ENCODE measurements around the gene TBC1D9B.

TBC1D9B gene

DNA sequence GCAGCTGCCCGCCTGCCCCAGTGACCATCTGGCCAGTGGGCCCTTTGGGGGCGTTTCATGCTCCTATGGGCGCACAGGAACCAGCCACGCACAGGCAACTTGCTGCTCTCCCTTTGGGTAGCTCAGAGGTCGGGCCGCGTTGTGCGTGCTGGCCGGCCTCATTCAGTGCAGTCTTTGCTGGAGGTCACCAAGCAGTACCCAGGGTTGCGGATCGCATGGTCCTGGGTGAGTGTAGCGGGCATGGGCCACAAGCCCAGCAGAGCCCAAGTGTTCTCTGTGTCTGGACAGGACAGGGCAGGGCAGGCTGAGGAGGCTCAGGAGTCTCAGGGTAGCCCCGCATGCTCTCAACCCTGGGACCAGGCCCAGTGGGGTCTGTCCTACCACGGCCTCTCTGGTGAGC lies 39.2 kb downstream of the TBC1D9B start:
- DNase-seq = no peak

DNA sequence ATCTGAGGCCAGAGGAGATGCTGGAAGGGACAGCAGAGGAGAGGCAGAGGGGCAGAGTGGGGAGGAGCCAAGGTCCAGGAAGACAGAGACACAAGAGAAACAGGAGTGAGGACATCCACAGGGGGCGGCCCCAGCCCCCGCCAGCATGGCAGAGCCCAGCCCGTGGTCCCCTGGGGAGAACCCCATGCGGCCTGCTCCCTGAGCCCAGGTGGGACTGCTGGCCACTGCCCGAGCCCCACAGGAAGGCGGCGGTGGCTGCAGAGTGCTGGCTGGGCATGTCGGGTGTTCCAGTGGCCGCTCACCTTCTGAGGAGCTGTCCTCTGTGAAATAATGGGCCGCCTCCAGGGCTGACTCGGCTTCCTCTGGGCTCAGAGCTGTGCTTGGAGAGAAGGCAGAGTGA lies 40.2 kb downstream of the TBC1D9B start:
- no peak for DNase-seq

DNA sequence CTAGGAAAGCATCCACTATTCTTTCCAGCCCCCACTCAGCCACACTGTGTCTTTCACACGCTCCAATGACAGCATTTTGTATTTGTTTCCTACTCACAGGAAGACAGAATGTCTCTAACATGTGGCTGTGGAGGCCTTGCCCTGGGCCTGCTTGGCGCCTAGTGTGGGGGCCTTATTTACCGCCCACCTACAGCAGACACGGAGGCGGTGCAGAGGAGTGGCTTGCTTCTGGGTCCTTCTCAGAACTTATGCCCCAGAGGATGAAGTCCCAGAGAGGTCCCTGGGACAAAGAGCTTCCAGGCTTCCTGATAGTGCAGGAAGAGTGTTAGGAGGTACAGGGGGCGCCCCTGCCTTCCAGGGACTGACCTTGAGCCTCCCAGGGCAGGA lies 40.6 kb downstream of the TBC1D9B start:
- DNase-seq = no peak

DNA sequence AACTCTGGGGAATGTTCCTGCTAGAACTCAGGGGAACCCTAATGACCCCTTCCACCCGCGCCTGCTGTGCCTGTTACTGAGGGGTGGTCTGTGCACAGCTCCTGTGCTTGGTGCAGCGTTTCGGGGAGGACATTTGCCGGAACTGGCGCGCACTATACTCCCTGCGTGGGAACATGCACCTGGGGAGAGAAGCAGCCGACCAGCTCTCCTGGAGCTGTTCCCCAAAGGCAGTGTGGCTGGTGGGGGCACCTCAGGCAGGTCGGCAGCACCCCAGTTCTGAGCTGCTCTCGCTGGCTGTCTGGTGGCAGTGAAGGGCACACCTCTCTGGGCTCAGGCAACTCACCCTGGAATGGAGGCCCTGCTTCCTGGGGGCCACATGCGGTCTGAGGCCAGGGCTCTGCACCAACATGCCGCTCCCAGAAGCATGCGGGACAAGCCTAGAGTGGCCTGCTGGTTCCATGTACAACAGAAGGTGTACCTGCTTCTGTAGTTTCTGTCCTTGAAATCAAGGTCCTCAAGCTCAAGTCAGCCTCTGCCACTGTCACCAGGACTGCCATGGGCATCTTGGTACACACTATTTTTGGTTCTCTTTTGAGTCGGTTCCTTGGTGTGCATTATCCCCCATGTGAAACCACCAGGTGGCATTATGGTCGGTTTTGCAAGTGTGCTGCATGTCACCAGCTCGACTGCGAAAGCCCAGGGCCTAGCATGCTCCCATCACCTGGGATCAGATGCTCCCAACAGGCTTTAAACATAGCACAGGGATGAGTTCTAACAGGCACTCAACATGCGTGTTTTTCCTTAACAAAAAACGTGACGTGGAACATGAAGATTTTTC lies 41.2 kb downstream of the TBC1D9B start:
- DNase-seq = no peak

DNA sequence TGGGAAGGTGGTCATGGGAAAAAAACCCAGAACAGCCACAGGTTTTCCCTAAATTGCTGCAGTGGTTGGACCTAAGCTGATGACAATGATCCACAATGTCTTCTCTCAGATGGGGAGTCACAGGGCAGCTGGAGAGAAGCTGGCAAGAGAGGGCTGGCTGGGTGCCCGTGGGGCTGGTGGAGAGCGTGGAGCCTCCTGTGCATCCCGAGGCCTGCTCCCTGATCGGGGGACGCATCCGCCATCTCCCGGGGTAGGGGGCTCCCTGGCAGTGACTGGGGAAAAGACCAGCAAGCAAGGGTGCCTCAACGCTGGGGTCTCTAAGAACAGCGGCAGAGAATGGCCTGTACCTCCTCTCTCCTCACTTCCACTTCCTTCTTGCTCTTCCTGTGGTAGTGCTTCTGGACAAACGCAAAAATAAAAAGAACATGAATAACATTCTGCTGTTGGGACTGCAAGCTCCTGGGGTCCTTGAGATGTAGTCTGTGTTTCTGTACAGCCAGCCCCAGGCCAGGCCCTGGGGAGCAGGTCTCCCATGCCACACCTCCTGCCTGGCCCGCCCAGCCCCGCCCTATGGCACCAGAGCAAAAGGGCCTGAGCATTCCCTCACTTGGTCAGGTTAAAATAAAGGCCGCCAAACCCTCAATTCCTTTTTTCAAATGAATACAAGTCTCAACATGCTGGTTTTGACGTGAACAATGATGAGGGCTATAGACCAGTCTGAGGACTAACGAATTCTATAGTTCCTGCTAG lies 42.0 kb downstream of the TBC1D9B start:
- DNase-seq = no peak

DNA sequence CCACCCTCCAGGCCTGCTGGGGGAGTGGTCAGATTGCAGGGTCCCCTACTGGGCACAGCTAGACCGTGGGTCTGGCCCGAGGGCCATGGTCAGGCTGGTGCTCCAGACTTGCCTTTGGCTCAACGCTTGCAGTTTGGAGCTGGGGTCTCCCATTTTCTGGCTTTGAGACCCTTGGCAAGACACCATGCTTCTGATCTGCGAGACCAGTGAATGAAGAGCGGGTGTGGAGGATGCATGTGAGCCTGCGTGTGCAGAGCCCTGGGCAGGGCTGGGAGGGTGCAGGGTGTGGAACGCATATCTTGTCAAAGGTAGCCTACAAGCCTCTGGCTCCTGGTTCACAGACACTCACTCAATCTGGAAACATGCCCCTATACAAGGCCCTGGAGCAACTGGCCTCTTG lies 43.0 kb downstream of the TBC1D9B start:
- DNase-seq = no peak

DNA sequence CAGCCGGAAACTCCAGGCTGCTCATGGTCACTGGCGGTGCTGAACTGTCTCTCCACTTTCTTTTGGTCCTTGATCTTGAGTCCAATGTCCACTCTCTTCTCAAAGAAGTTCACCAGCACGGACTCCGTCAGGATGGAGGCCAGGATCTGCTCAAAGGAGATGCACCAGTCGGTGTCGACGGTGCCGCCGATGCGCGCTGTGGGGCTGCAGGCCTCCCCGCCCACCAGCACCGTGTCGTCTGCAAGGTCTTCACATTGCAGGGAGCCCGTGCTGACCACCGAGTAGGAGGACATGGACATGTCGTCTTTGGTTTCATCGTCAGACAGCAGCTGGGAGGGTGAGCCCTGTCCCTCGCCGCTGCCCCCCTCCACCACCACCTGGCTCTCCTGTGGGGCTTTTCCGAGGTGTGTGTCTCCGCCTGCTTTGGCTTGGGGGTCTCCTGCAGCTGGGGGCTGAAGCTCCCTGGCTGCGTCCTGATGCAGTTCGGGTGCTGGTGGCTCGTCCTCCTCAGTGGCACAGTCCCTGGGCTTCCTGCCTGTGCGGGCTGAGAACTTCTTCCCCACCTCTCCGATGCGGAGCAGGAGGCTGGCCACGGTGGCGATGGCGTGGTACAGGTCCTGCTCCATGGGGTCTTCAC lies 44.1 kb downstream of the TBC1D9B start:
- DNase-seq = no peak

DNA sequence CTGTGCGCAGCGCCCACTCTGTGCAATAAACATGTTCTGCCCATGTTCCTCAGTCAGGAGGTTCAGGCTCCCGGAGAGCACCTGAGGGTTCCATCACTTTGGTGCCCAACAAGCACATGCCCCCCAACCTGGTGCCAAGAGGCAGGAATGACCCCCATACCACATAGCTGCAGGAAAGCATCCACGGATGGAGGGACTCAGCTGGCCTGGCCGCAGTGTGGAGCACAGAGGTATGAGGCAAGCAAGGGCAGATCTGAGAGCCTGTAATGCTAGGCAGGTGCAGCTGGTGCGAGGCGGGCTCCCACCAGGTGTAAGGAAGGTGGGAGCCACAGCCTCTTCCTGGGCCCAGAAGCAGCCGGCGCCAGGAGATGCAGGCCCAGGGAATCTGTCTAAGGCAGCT lies 44.8 kb downstream of the TBC1D9B start:
- no peak for DNase-seq

DNA sequence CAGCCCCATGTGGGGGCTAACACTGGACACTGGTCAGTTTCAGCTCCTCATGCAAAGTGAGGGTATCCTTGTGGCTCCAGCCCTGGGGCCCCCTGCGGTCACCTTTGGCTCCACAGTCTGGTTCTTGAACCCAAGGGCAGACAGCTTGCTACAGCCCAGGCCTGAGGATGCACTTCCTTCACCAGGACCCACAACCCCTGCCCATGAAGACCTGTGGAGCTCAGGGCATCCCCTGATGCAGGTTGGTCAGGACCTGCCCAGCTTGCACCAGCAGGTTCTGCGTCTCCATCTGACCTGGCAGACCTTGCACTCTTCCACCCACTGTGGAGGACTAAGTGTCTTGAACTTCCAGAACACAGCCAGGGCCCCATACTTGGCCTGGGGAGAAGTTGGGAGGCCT lies 45.4 kb downstream of the TBC1D9B start:
- DNase-seq = no peak

DNA sequence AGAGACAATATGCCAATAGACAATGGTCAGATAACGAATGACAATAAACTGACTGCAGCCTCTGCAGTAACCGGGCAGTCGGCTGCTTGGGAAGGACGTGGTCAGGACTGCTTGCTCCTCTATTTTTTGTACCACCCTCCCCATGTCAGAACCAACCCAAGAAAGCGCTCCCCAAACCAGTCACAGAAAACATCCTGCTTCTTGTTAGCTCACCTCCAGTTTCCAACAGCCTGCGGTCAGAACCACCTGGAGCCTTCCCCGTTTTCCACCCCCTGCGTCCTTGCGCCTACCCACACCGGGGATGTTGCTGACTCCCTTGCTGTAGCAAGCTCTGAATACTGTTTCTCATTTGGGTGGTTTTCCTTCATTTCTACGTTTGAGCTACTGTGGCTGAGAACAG lies 47.4 kb downstream of the TBC1D9B start:
- DNase-seq = no peak

DNA sequence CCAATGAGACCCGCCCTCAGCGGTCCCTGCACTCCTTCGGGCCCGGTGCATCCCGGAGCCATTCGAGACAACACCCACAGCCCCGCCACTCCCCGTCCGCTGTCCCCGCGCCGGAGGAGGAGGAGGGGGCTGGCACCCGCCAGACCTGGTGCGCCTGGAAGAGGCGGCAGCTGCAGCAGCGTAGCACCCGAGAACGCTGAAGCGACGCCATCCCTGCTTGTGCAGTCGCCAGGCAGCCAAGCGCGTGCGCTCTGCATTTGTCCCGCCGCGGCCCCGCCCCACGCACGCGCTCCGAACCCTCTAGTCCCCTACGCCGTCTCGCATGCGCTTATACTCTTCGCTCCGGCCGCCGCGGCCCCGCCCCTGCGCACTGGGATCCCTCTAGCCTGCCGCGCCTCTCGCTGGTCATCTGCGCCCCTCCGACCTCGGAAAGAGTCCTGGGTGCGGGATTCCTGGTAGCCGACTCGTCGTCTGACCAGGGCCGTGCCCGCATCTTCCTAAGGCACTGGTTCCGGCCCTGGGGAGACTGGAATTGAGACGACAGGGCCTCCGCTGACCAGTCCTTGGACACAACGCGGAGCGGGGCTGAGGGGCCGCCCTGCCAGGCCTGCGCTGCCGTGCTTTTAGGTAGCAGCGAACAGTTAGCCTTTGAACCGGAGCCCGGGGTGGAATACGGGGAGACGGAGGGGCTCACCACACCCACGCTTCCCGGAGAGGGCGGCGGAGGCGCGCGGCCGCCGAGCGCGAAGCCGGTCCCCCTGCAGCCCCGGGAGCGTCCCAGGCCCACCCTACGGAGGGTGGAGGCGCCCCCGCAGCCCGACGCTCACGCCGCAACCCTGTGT lies 48.9 kb downstream of the TBC1D9B start, which contains the start of gene MRNIP:
TSS of gene MRNIP (minus strand) at position 232 of the 842 bp plus-strand sequence. CDS start at position 211, 21 bp downstream.
- peak; percentile 97 for DNase-seq

DNA sequence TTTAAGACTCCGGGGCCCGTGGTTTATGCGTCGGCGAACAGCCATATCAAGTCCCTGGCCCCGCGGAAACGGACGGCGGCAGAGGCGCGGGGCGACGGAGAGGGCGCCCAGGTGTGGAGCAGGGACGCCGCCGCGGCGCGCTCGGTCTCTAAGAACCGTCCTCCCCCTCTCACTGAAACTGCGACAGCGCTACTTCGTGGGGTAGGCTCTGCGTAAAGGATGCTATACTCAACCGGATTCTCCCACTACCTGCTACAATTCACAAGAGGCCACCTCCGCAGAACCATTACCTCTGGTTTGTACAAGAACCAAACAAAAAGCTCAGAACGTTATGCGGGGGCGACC lies 49.5 kb downstream of the TBC1D9B start:
- peak; percentile 38 for DNase-seq

DNA sequence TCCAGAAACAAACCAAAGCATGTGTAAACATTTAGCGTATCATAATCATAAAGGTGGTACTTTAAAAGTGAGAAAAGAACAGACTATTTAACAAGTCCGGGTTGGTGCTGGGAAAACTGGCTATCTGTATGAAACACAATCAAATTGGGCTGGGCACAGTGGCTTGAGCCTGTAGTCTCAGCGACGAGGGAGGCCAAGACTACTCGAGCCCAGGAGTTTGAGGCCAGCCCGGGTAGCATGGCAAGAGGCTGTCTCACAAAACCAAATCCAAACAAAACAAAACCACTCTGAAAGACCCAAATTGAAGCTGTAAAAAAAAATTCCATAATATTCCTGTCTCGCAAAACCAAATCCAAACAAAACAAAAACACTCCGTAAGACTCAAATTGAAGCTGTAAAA lies 53.3 kb downstream of the TBC1D9B start:
- no peak for DNase-seq

DNA sequence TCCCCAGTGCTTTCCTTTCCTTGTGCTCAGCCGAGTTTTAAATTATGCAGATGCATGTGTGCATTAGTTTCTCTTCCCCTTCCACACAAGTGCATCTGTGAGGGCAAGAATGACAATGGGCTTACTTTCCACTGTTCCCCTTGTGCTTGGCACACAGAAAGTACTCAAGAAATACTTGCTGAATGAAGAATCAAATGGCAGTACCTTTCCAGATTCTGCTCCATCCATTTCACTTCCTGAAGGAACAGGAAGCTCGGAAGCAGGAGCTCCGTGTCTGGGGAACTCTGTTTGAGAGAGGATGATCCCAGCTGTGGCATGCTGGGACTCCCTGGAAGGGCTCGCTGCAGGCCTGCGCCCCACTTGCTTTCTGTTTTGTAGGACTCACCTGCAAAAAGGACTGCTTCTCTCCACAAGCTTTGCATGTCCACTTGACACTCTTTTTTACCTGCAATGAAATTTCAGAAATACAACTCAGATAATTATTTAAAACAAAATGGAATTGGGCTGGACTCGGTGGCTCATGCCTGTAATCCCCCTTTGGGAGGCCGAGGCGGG lies 54.6 kb downstream of the TBC1D9B start:
- DNase-seq = no peak

DNA sequence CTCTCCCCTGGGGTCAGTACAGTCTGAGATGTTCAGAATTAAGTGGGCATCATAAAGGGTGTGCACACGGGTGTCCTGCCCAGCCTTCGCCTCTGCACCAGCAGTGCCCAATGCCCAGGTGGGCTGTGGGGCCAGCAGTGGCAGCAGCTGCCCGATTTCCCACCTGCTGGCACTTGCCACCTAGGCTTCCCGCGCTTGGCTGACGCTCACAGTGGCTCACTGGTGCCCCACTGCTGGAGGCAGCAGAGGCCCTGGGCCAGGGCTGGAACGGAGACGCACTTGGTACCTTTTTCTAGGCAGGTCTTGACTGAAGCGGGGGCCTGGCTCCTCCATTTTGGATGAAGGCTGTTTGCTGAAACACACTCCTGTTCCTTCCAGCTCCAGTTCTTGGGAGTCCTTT lies 66.1 kb downstream of the TBC1D9B start:
- no peak for DNase-seq

DNA sequence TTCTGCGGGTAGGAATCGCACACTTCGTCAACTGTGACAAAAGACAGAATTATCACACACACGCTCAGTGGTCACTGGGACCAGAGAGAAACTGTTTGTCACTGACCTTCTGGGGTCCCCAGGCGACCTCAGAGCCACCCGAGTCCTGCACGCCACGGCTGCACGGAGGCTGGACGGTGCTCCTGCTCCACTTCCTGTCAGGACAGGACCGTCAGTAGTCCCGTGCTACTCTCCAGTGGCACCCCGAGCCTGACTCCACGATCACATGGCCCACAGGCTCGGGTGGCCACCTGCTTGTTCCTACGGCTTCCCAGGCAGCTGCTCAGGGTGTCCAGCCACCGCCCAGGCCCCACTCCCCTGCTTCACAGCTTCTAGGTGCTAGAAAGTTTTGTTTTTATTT lies 66.9 kb downstream of the TBC1D9B start:
- DNase-seq = no peak

DNA sequence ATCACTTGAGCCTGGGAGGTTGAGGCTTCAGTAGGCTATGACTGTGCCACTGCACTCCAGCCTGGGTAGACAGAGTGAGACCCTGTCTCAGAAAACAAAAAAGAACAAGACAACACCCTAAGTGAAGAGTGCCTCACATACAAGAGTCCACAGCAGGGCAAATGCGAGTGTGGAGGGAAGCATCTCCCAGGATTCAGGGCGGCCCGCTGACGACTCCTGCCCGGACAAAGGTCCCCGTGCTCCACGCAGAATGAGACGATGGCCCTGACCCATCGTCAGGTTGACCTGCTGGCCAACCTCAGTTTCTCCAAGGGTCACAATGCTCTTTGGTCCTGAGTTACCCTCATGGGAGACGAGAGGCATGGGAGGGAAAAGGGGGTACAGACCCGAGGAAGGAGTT lies 67.4 kb downstream of the TBC1D9B start:
- DNase-seq = no peak

DNA sequence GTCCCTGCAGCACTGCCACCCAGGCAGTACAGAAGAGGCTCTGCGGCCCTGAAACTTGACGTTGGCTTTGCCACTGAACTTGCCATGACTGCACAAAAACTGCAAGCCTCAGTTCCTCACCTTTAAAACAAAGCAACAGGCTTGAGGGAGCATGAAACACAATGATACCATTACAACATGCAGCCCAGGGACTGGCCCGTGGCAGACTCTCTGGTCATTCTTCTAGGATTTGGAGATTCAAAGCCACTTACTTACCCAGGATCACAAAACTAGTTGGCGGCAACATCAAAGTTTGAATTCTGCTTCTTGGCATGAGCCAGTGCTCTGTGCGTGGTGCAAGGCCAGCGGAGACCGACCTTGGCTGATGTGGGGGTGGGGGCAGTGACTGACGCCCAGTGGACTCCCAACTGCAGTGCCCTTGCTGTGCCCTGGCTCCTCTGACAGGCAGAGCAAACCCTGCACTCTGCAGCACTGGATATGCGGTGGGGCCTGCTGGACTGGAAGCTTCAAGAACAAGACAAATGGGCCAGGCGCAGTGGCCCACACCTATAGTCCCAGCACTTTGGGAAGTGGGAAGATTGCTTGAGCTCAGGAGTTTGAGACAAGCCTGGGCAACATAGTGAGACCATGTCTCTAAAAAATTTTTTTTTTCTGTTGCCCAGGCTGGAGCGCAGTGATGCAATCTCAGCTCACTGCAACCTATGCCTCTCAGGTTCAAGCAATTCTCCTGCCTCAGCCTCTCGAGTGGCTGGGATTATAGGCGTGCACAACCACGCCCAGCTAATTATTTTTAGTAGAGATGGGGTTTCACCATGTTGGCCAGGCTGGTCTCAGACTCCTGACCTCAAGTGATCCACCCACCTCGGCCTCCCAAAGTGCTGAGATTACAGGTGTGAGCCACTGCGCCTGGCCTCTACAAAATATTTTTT lies 68.1 kb downstream of the TBC1D9B start:
- DNase-seq = no peak

DNA sequence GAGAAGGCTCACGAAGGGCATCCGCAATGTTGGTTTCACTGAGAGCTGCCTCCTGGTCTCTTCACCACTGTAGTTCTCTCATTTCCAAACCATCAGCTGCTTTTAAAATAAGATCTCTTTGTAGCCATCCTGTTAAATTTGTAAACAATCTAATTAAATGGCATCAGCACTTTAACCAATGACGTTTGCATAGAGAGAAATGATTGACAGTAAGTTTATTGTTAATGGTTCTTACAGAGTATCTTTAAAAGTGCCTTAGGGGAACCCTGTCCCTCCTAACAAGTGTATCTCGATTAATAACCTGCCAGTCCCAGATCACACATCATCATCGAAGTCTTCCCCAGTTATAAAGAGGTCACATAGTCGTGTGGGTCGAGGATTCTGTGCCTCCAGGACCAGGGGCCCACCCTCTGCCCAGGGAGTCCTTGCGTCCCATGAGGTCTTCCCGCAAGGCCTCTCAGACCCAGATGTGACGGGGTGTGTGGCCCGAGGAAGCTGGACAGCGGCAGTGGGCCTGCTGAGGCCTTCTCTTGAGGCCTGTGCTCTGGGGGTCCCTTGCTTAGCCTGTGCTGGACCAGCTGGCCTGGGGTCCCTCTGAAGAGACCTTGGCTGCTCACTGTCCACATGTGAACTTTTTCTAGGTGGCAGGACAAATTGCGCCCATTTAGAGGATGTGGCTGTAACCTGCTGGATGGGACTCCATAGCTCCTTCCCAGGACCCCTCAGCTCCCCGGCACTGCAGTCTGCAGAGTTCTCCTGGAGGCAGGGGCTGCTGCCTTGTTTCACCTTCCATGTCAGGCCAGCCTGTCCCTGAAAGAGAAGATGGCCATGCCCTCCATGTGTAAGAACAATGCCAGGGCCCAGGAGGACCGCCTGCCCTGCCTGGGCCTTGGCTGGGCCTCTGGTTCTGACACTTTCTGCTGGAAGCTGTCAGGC lies 70.4 kb downstream of the TBC1D9B start:
- DNase-seq = no peak
